ENCODE results near the gene ITPK1. TPM values are rescaled to one million over a fixed set of nuclear protein-coding genes. Genes with fewer than 3 reads are reported as not detected.
A peak's percentile ranks its signal among the peaks of the same experiment; 100 is the strongest.

The ITPK1 gene
- total and polyA plus RNA-seq, 8 donors: 17.8 to 46.3 (median 28.9) TPM

GRCh38 chr14:92939699-92940098 is 176.0 kb downstream of the ITPK1 start:
- Histone ChIP-seq H3K36me3 (peaks cover 17 to 90% (median 82%) of the 10 kb centered on the region in 4 donors), H3K4me1 (no peaks in the 10 kb centered on the region), H3K9me3 (no peaks in the 10 kb centered on the region), H3K4me3 (no peak overlapping the region), H3K27ac (no peak overlapping the region), H3K27me3 (no peaks in the 10 kb centered on the region)
- intact Hi-C loops (cut with DNase I; ENCODE audit: low total_unique reads): no loop called here
- DNase-seq: no peak
- WGBS, 5 donors: 83 to 90% (median 87%) methylated on average over 12 of the region's 12 CpGs
- TF ChIP-seq, protein P1, sequence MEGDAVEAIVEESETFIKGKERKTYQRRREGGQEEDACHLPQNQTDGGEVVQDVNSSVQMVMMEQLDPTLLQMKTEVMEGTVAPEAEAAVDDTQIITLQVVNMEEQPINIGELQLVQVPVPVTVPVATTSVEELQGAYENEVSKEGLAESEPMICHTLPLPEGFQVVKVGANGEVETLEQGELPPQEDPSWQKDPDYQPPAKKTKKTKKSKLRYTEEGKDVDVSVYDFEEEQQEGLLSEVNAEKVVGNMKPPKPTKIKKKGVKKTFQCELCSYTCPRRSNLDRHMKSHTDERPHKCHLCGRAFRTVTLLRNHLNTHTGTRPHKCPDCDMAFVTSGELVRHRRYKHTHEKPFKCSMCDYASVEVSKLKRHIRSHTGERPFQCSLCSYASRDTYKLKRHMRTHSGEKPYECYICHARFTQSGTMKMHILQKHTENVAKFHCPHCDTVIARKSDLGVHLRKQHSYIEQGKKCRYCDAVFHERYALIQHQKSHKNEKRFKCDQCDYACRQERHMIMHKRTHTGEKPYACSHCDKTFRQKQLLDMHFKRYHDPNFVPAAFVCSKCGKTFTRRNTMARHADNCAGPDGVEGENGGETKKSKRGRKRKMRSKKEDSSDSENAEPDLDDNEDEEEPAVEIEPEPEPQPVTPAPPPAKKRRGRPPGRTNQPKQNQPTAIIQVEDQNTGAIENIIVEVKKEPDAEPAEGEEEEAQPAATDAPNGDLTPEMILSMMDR (IDR thresholded peaks at IDR 0.05): no peak
- TF ChIP-seq POLR2A (IDR thresholded peaks at IDR 0.05) (no peak), EP300 (IDR thresholded peaks at IDR 0.05) (no peak), POLR2AphosphoS5 (IDR thresholded peaks at IDR 0.05) (no peak)

DNA sequence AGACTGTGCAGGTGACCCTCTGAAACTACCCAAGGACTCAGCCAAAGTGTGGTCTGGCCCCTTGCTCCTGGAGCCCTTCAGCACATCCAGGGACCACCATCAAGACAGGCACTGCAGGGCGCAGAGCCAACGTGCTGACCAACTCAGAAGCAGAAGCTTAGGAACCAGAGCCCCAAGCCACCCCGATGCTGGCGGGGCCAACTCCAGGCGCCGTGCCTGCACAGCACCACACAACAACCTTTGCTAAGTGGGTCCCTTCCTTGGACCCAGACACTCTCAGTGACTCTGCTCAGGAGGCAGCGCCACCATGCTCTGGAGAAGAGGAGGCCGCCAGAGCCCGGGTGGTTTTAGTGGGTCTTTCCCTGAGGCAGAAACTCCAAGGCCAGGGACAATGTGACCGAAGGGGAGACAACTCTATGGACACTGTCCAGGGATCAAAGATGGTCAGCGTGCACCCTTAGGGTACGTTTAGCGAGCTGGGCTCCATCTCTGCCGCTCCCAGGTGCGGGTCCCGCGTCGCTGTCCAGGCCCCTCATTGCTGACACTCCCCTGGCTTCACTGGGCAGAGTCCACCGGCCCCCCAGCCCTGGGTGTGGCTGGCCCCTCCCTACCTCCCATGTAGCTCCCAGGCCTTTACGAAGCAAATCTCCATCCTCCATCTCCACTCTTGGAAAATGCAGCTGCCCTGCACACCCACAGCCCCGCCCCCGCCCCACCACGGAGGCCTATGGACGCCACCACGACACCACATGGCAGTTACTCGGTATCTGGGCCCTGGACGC is 176.6 kb downstream of the ITPK1 start:
- Histone ChIP-seq H3K4me1 (no peaks in the 10 kb centered on the region), H3K27me3 (no peaks in the 10 kb centered on the region), H3K27ac (no peak overlapping the region), H3K4me3 (no peak overlapping the region), H3K36me3 (peaks cover 17 to 83% (median 76%) of the 10 kb centered on the region in 4 donors), H3K9me3 (no peaks in the 10 kb centered on the region)
- WGBS, 5 donors: 92 to 96% (median 94%) methylated on average over 18 to 27 of the region's 27 CpGs
- intact Hi-C loops (cut with DNase I; ENCODE audit: low total_unique reads): no loop called here
- DNase-seq: no peak
- no peak for TF ChIP-seq EP300 (IDR thresholded peaks at IDR 0.05)
- no peak for TF ChIP-seq POLR2A (IDR thresholded peaks at IDR 0.05)
- no peak for TF ChIP-seq POLR2AphosphoS5 (IDR thresholded peaks at IDR 0.05)
- TF ChIP-seq, protein P1 (IDR thresholded peaks at IDR 0.05): no peak

GRCh38 chr14:92938235-92938875 is 177.4 kb downstream of the ITPK1 start:
- Histone ChIP-seq H3K27ac (no peak overlapping the region), H3K4me3 (no peak overlapping the region), H3K27me3 (no peaks in the 10 kb centered on the region), H3K9me3 (no peaks in the 10 kb centered on the region), H3K4me1 (no peaks in the 10 kb centered on the region), H3K36me3 (peaks cover 17 to 76% (median 69%) of the 10 kb centered on the region in 4 donors)
- 75 to 88% (median 82%) methylated on average over 6 to 9 of the region's 9 CpGs for WGBS, 5 donors
- no peak for DNase-seq
- intact Hi-C loops (cut with DNase I; ENCODE audit: low total_unique reads): no loop called here
- TF ChIP-seq EP300 (IDR thresholded peaks at IDR 0.05) (no peak), POLR2A (IDR thresholded peaks at IDR 0.05) (no peak), POLR2AphosphoS5 (IDR thresholded peaks at IDR 0.05) (no peak)
- TF ChIP-seq, protein P1 (IDR thresholded peaks at IDR 0.05): no peak

- peaks cover 8 to 66% (median 58%) of the 10 kb centered on the region in 4 donors for H3K36me3 ChIP-seq
- no peak overlapping the region for H3K27ac ChIP-seq
- intact Hi-C loops (cut with DNase I; ENCODE audit: low total_unique reads): no loop called here
- no peaks in the 10 kb centered on the region for H3K9me3 ChIP-seq
- no peak for TF ChIP-seq EP300 (IDR thresholded peaks at IDR 0.05)
- no peaks in the 10 kb centered on the region for H3K27me3 ChIP-seq
- H3K4me3 ChIP-seq: no peak overlapping the region
- DNase-seq: peak in 1 of 2 donors; percentile 30
- H3K4me1 ChIP-seq: no peaks in the 10 kb centered on the region
- 82 to 87% (median 84%) methylated on average over 12 to 16 of the region's 16 CpGs for WGBS, 5 donors
Measured at GRCh38 chr14:92937051-92937937, 178.4 kb downstream of the ITPK1 start.

All from stomach (tissue), 9 donors.